IPS DF 6.9 (cell line): ENCODE results near the gene CACNA1G.

Experiments used
- DNase-seq: peaks from one replicate; pipeline ENCODE4 v3.0.0-alpha.2; 2013; ENCODE audit warnings: low read depth, low spot score
- H3K27ac ChIP-seq: one replicate; pipeline ENCODE4 v1.5.1; 2013; ENCODE audit warnings: low read length, control low read depth
- H3K27me3 ChIP-seq: 2 replicates; pipeline ENCODE4 v1.6.1; 2013; ENCODE audit warnings: mild to moderate bottlenecking, low read length; ENCODE audit not compliant: control insufficient read depth, insufficient read depth
- H3K36me3 ChIP-seq: 2 replicates; pipeline ENCODE4 v1.6.1; 2013; ENCODE audit warnings: low read length; ENCODE audit not compliant: control insufficient read depth, insufficient read depth
- H3K4me1 ChIP-seq: 2 replicates; pipeline ENCODE4 v1.6.1; 2013; ENCODE audit warnings: low read length; ENCODE audit not compliant: control insufficient read depth, insufficient read depth
- H3K4me3 ChIP-seq: 2 replicates; pipeline ENCODE4 v1.5.1; 2013; ENCODE audit warnings: mild to moderate bottlenecking, low read length
- H3K9me3 ChIP-seq: 2 replicates; pipeline ENCODE4 v1.6.1; 2013; ENCODE audit warnings: low read length, inconsistent platforms; ENCODE audit not compliant: control insufficient read depth, insufficient read depth
- WGBS: extraction: QIAGEN DNeasy Blood & Tissue Kit; methylation state at CpG from one replicate; pipeline ENCODE4 v1.1.7; 2013; ENCODE audit warnings: mixed read lengths, missing lambda C conversion rate; ENCODE audit not compliant: insufficient read length, insufficient coverage; 5-methylcytosine and 5-hydroxymethylcytosine counted together

CACNA1G gene

GRCh38 chr17:50566886-50567285, 6.4 kb downstream of the CACNA1G start:
- Histone ChIP-seq H3K36me3 (no peaks in the 10 kb centered on the region), H3K9me3 (no peaks in the 10 kb centered on the region), H3K4me1 (0 out of 2 replicates have a peak, but pooled peaks cover 4% of the 10 kb centered on the region), H3K27me3 (peaks cover 41% of the 10 kb centered on the region), H3K27ac (no peak overlapping the region), H3K4me3 (no peak overlapping the region)
- no CpG with 5 or more reads among the region's 2 CpGs for WGBS
- no peak for DNase-seq

- Histone ChIP-seq H3K9me3 (no peaks in the 10 kb centered on the region), H3K4me3 (no peak overlapping the region), H3K27me3 (peaks cover 24% of the 10 kb centered on the region), H3K27ac (no peak overlapping the region), H3K36me3 (no peaks in the 10 kb centered on the region), H3K4me1 (0 out of 2 replicates have a peak, but pooled peaks cover 4% of the 10 kb centered on the region)
- WGBS, result no CpG with 5 or more reads among the region's 12 CpGs
- DNase-seq, result no peak
Measured at GRCh38 chr17:50568659-50569058, 8.1 kb downstream of the CACNA1G start.

- H3K4me3 ChIP-seq, result no peak overlapping the region
- DNase-seq, result no peak
- H3K9me3 ChIP-seq, result no peaks in the 10 kb centered on the region
- peaks cover 16% of the 10 kb centered on the region for H3K27me3 ChIP-seq
- H3K27ac ChIP-seq, result no peak overlapping the region
- no peaks in the 10 kb centered on the region for H3K36me3 ChIP-seq
- 0 out of 2 replicates have a peak, but pooled peaks cover 4% of the 10 kb centered on the region for H3K4me1 ChIP-seq
- WGBS, result no CpG with 5 or more reads among the region's 7 CpGs
Measured at GRCh38 chr17:50569592-50569991, 9.1 kb downstream of the CACNA1G start.

- Histone ChIP-seq H3K4me1 (0 out of 2 replicates have a peak, but pooled peaks cover 2% of the 10 kb centered on the region), H3K27ac (no peak overlapping the region), H3K36me3 (no peaks in the 10 kb centered on the region), H3K4me3 (no peak overlapping the region), H3K9me3 (no peaks in the 10 kb centered on the region), H3K27me3 (peaks cover 13% of the 10 kb centered on the region; the same call in 1 of the 2 replicates)
- no CpG with 5 or more reads among the region's 8 CpGs for WGBS
- DNase-seq, result no peak
Measured at GRCh38 chr17:50570032-50570431, 9.5 kb downstream of the CACNA1G start.

- H3K4me3 ChIP-seq, result no peak overlapping the region
- WGBS, result no CpG with 5 or more reads among the region's 7 CpGs
- no peaks in the 10 kb centered on the region for H3K36me3 ChIP-seq
- H3K27me3 ChIP-seq, result peaks cover 12% of the 10 kb centered on the region; the same call in 1 of the 2 replicates
- no peaks in the 10 kb centered on the region for H3K9me3 ChIP-seq
- H3K4me1 ChIP-seq, result 0 out of 2 replicates have a peak, but pooled peaks cover 2% of the 10 kb centered on the region
- no peak overlapping the region for H3K27ac ChIP-seq
- no peak for DNase-seq
Measured at GRCh38 chr17:50570528-50570927, 10.0 kb downstream of the CACNA1G start.

- no peak overlapping the region for H3K27ac ChIP-seq
- no peaks in the 10 kb centered on the region for H3K9me3 ChIP-seq
- H3K4me1 ChIP-seq, result 0 out of 2 replicates have a peak, but pooled peaks cover 2% of the 10 kb centered on the region
- H3K27me3 ChIP-seq, result peaks cover 2% of the 10 kb centered on the region; the same call in 1 of the 2 replicates
- H3K4me3 ChIP-seq, result no peak overlapping the region
- no CpG with 5 or more reads among the region's 19 CpGs for WGBS
- no peak for DNase-seq
- H3K36me3 ChIP-seq, result no peaks in the 10 kb centered on the region; the same call in 1 of the 2 replicates
Measured at GRCh38 chr17:50571681-50572080, 11.2 kb downstream of the CACNA1G start.

GRCh38 chr17:50572541-50572940, 12.0 kb downstream of the CACNA1G start:
- no peak for DNase-seq
- WGBS, result no CpG with 5 or more reads among the region's 20 CpGs

GRCh38 chr17:50573866-50574611, 13.5 kb downstream of the CACNA1G start:
- Histone ChIP-seq H3K4me1 (0 out of 2 replicates have a peak, but pooled peaks cover 2% of the 10 kb centered on the region), H3K4me3 (no peak overlapping the region), H3K27me3 (no peaks in the 10 kb centered on the region), H3K27ac (no peak overlapping the region), H3K36me3 (no peaks in the 10 kb centered on the region; the same call in 1 of the 2 replicates), H3K9me3 (no peaks in the 10 kb centered on the region)
- no CpG with 5 or more reads among the region's 12 CpGs for WGBS
- DNase-seq, result no peak

More at GRCh38 chr17:50572541-50572940, 12.0 kb downstream of the CACNA1G start:
- Histone ChIP-seq H3K9me3 (no peaks in the 10 kb centered on the region), H3K4me3 (no peak overlapping the region), H3K27ac (no peak overlapping the region), H3K27me3 (no peaks in the 10 kb centered on the region), H3K36me3 (no peaks in the 10 kb centered on the region; the same call in 1 of the 2 replicates), H3K4me1 (0 out of 2 replicates have a peak, but pooled peaks cover 2% of the 10 kb centered on the region)

GRCh38 chr17:50575581-50576210, 15.2 kb downstream of the CACNA1G start:
- H3K36me3 ChIP-seq, result no peaks in the 10 kb centered on the region; the same call in 1 of the 2 replicates
- no peak for DNase-seq
- H3K27me3 ChIP-seq, result no peaks in the 10 kb centered on the region
- WGBS, result no CpG with 5 or more reads among the region's 33 CpGs
- H3K4me3 ChIP-seq, result no peak overlapping the region
- H3K27ac ChIP-seq, result no peak overlapping the region
- H3K4me1 ChIP-seq, result no peaks in the 10 kb centered on the region
- H3K9me3 ChIP-seq, result no peaks in the 10 kb centered on the region

- Histone ChIP-seq H3K27ac (no peak overlapping the region), H3K4me3 (no peak overlapping the region), H3K9me3 (no peaks in the 10 kb centered on the region), H3K27me3 (no peaks in the 10 kb centered on the region), H3K36me3 (no peaks in the 10 kb centered on the region; the same call in 1 of the 2 replicates), H3K4me1 (no peaks in the 10 kb centered on the region)
- WGBS, result no CpG with 5 or more reads among the region's 13 CpGs
- DNase-seq, result no peak
Measured at GRCh38 chr17:50576864-50577263, 16.3 kb downstream of the CACNA1G start.
